ENCODE data around the gene PALLD. TPM values are rescaled to one million over a fixed set of nuclear protein-coding genes. Genes with fewer than 3 reads are reported as not detected.

PALLD gene
- total and polyA plus RNA-seq, 9 donors = 86.1 to 155 (median 146) TPM

GRCh38 chr4:168677879-168678278 lies 181.0 kb downstream of the PALLD start:
- DNase-seq = no peak
- WGBS (ENCODE audit: insufficient coverage) = 75% methylated on average over 7 of the region's 11 CpGs
- Histone ChIP-seq H3K4me1 (ENCODE audit: control insufficient read depth, insufficient read depth, low read length) (no peaks in the 10 kb centered on the region), H3K4me3 (ENCODE audit: low read length) (no peak overlapping the region), H3K9me3 (replicated peaks; ENCODE audit: control insufficient read depth, low read depth, low read length) (no peaks in the 10 kb centered on the region), H3K36me3 (ENCODE audit: control insufficient read depth, insufficient read depth, low read length) (peaks cover 11% of the 10 kb centered on the region), H3K27ac (ENCODE audit: low read length) (no peak overlapping the region), H3K27me3 (ENCODE audit: control insufficient read depth, insufficient read depth, low read length) (peaks cover 2% of the 10 kb centered on the region)

- Histone ChIP-seq H3K4me3 (ENCODE audit: low read length) (no peak overlapping the region), H3K4me1 (ENCODE audit: control insufficient read depth, insufficient read depth, low read length) (no peaks in the 10 kb centered on the region), H3K27ac (ENCODE audit: low read length) (no peak overlapping the region), H3K9me3 (replicated peaks; ENCODE audit: control insufficient read depth, low read depth, low read length) (no peaks in the 10 kb centered on the region), H3K27me3 (ENCODE audit: control insufficient read depth, insufficient read depth, low read length) (no peaks in the 10 kb centered on the region), H3K36me3 (ENCODE audit: control insufficient read depth, insufficient read depth, low read length) (peaks cover 6% of the 10 kb centered on the region)
- WGBS (ENCODE audit: insufficient coverage) = 88% methylated on average over 6 of the region's 8 CpGs
- no peak for DNase-seq
Measured at GRCh38 chr4:168678751-168679366, 182.0 kb downstream of the PALLD start.

- Histone ChIP-seq H3K4me1 (ENCODE audit: control insufficient read depth, insufficient read depth, low read length) (no peaks in the 10 kb centered on the region), H3K4me3 (ENCODE audit: low read length) (no peak overlapping the region), H3K27me3 (ENCODE audit: control insufficient read depth, insufficient read depth, low read length) (no peaks in the 10 kb centered on the region), H3K27ac (ENCODE audit: low read length) (no peak overlapping the region), H3K9me3 (replicated peaks; ENCODE audit: control insufficient read depth, low read depth, low read length) (no peaks in the 10 kb centered on the region), H3K36me3 (ENCODE audit: control insufficient read depth, insufficient read depth, low read length) (peaks cover 6% of the 10 kb centered on the region)
- no peak for DNase-seq
- WGBS (ENCODE audit: insufficient coverage) = 87% methylated on average over 2 of the region's 3 CpGs
Measured at GRCh38 chr4:168679397-168679796, 182.5 kb downstream of the PALLD start.

- Histone ChIP-seq H3K27me3 (ENCODE audit: control insufficient read depth, insufficient read depth, low read length) (no peaks in the 10 kb centered on the region), H3K27ac (ENCODE audit: low read length) (no peak overlapping the region), H3K9me3 (replicated peaks; ENCODE audit: control insufficient read depth, low read depth, low read length) (no peaks in the 10 kb centered on the region), H3K4me1 (ENCODE audit: control insufficient read depth, insufficient read depth, low read length) (no peaks in the 10 kb centered on the region), H3K4me3 (ENCODE audit: low read length) (no peak overlapping the region), H3K36me3 (ENCODE audit: control insufficient read depth, insufficient read depth, low read length) (peaks cover 6% of the 10 kb centered on the region)
- DNase-seq = no peak
- WGBS (ENCODE audit: insufficient coverage) = no CpG with 5 or more reads among the region's 4 CpGs
Measured at GRCh38 chr4:168679819-168680218, 183.0 kb downstream of the PALLD start.

GRCh38 chr4:168682898-168683500 lies 186.1 kb downstream of the PALLD start:
- 50% methylated on average over 2 of the region's 3 CpGs for WGBS (ENCODE audit: insufficient coverage)
- H3K27ac ChIP-seq (ENCODE audit: low read length) = no peak overlapping the region
- peaks cover under 1% of the 10 kb centered on the region for H3K36me3 ChIP-seq (ENCODE audit: control insufficient read depth, insufficient read depth, low read length)

GRCh38 chr4:168683595-168683994 lies 186.7 kb downstream of the PALLD start:
- Histone ChIP-seq H3K9me3 (replicated peaks; ENCODE audit: control insufficient read depth, low read depth, low read length) (no peaks in the 10 kb centered on the region), H3K4me1 (ENCODE audit: control insufficient read depth, insufficient read depth, low read length) (peaks cover 3% of the 10 kb centered on the region), H3K27ac (ENCODE audit: low read length) (no peak overlapping the region), H3K4me3 (ENCODE audit: low read length) (no peak overlapping the region), H3K36me3 (ENCODE audit: control insufficient read depth, insufficient read depth, low read length) (no peaks in the 10 kb centered on the region), H3K27me3 (ENCODE audit: control insufficient read depth, insufficient read depth, low read length) (no peaks in the 10 kb centered on the region)
- no peak for DNase-seq
- WGBS (ENCODE audit: insufficient coverage) = no CpG with 5 or more reads among the region's 1 CpG

More at GRCh38 chr4:168682898-168683500, 186.1 kb downstream of the PALLD start:
- H3K4me3 ChIP-seq (ENCODE audit: low read length) = no peak overlapping the region
- DNase-seq = no peak
- H3K4me1 ChIP-seq (ENCODE audit: control insufficient read depth, insufficient read depth, low read length) = no peaks in the 10 kb centered on the region
- no peaks in the 10 kb centered on the region for H3K9me3 ChIP-seq (replicated peaks; ENCODE audit: control insufficient read depth, low read depth, low read length)
- H3K27me3 ChIP-seq (ENCODE audit: control insufficient read depth, insufficient read depth, low read length) = no peaks in the 10 kb centered on the region

GRCh38 chr4:168685136-168685809 lies 188.4 kb downstream of the PALLD start:
- 25% methylated on average over 2 of the region's 8 CpGs for WGBS (ENCODE audit: insufficient coverage)

DNA sequence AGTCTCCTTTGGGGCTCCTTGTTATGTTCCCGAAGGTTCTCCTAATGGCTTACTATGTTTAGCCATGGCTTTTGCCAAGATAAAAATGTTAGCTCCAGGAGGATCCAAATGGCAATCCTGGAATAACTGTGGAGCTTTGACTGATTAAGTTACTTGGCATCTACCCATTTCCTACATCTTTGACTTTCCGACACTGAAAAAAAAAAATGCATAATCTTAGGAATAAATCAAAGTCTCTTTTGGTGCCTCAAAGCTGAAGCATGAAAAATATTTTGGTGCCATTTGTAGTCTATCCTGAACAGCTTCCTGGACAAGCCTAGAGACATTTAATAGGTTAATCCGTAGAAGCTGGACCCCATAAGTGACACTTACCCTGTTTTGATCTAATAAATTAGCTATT lies 191.7 kb downstream of the PALLD start:
- H3K9me3 ChIP-seq (replicated peaks; ENCODE audit: control insufficient read depth, low read depth, low read length) = no peaks in the 10 kb centered on the region
- H3K4me3 ChIP-seq (ENCODE audit: low read length) = no peak overlapping the region
- no peak overlapping the region for H3K27ac ChIP-seq (ENCODE audit: low read length)
- DNase-seq = no peak
- no peaks in the 10 kb centered on the region for H3K27me3 ChIP-seq (ENCODE audit: control insufficient read depth, insufficient read depth, low read length)
- H3K36me3 ChIP-seq (ENCODE audit: control insufficient read depth, insufficient read depth, low read length) = no peaks in the 10 kb centered on the region
- peaks cover 5% of the 10 kb centered on the region for H3K4me1 ChIP-seq (ENCODE audit: control insufficient read depth, insufficient read depth, low read length)
- 50% methylated on average over 1 of the region's 3 CpGs for WGBS (ENCODE audit: insufficient coverage)

More at GRCh38 chr4:168685136-168685809, 188.4 kb downstream of the PALLD start:
- Histone ChIP-seq H3K4me1 (ENCODE audit: control insufficient read depth, insufficient read depth, low read length) (peaks cover 3% of the 10 kb centered on the region), H3K27ac (ENCODE audit: low read length) (peak overlapping the region; percentile 40), H3K4me3 (ENCODE audit: low read length) (no peak overlapping the region), H3K36me3 (ENCODE audit: control insufficient read depth, insufficient read depth, low read length) (no peaks in the 10 kb centered on the region), H3K9me3 (replicated peaks; ENCODE audit: control insufficient read depth, low read depth, low read length) (no peaks in the 10 kb centered on the region), H3K27me3 (ENCODE audit: control insufficient read depth, insufficient read depth, low read length) (no peaks in the 10 kb centered on the region)
- peak; percentile 80 for DNase-seq

DNA sequence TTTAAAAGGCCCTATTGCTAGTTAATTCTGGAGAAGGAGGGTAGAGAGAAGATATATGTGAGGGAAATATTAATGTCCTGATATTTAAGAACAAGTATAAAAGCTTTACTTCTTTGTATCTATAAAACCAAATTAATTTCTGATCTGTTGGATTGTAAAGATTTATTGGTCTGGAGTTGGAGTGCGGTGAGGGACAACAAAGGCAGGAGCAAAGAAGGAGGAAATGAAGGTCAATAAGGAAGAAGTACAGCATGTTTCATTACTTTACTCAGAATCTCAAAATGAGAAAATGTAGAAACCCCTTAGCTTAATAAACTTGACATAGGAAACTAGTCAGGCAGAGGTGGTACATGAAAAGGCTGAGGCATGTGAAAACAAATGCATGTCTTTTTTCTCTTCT lies 192.9 kb downstream of the PALLD start:
- Histone ChIP-seq H3K27me3 (ENCODE audit: control insufficient read depth, insufficient read depth, low read length) (no peaks in the 10 kb centered on the region), H3K36me3 (ENCODE audit: control insufficient read depth, insufficient read depth, low read length) (no peaks in the 10 kb centered on the region), H3K27ac (ENCODE audit: low read length) (no peak overlapping the region), H3K9me3 (replicated peaks; ENCODE audit: control insufficient read depth, low read depth, low read length) (no peaks in the 10 kb centered on the region), H3K4me1 (ENCODE audit: control insufficient read depth, insufficient read depth, low read length) (peaks cover 5% of the 10 kb centered on the region), H3K4me3 (ENCODE audit: low read length) (no peak overlapping the region)
- no CpG with 5 or more reads among the region's 1 CpG for WGBS (ENCODE audit: insufficient coverage)
- DNase-seq = no peak

DNA sequence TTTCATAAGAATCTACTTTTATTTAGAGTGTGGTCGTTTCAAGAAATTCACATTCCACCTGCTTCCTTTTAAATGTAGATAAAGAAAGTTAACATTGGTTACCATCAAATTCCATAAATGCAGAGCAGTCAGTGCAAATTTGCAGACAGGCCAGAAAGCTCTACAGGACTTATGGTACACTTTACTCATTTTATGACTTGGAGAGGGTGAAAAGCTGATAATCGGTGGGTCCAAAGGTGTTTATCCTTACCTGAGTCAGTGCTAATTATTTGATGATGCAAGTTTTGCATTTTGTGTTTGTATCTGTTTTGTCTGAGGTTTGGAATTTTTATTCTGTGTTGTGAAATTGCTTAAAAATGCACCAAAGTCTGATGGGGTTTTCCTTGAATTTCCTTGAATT lies 193.3 kb downstream of the PALLD start:
- Histone ChIP-seq H3K36me3 (ENCODE audit: control insufficient read depth, insufficient read depth, low read length) (no peaks in the 10 kb centered on the region), H3K4me1 (ENCODE audit: control insufficient read depth, insufficient read depth, low read length) (peaks cover 5% of the 10 kb centered on the region), H3K9me3 (replicated peaks; ENCODE audit: control insufficient read depth, low read depth, low read length) (no peaks in the 10 kb centered on the region), H3K4me3 (ENCODE audit: low read length) (no peak overlapping the region), H3K27ac (ENCODE audit: low read length) (no peak overlapping the region), H3K27me3 (ENCODE audit: control insufficient read depth, insufficient read depth, low read length) (no peaks in the 10 kb centered on the region)
- no CpG with 5 or more reads among the region's 2 CpGs for WGBS (ENCODE audit: insufficient coverage)
- no peak for DNase-seq
